Colonic mucosa (tissue), 4 donors: ENCODE measurements around the gene RBM15B. TPM values are rescaled to one million over a fixed set of nuclear protein-coding genes. Genes with fewer than 3 reads are reported as not detected.

Experiments
- DNase-seq: peaks from one replicate; pipeline ENCODE4 v3.0.0-alpha.2; 2020
- H3K27ac ChIP-seq: fragments of 200-600 bp; one replicate; pipeline ENCODE4 v1.8.0; 2021
- H3K27me3 ChIP-seq: fragments of 200-600 bp; one replicate; pipeline ENCODE4 v1.8.0; 2021
- H3K36me3 ChIP-seq: fragments of 200-600 bp; one replicate; pipeline ENCODE4 v1.8.0; 2021
- H3K4me1 ChIP-seq: fragments of 200-600 bp; one replicate; pipeline ENCODE4 v1.8.0; 2021; ENCODE audit warnings: mild to moderate bottlenecking
- H3K4me3 ChIP-seq: fragments of 200-600 bp; one replicate; pipeline ENCODE4 v1.8.0; 2021
- H3K9ac ChIP-seq, 2 donors: one replicate each; pipeline ENCODE4 v1.7.0; 2013; ENCODE audit warnings: control low read depth in 2 of 2, low read depth in 2 of 2, low read length in 2 of 2
- H3K9me3 ChIP-seq: fragments of 200-600 bp; one replicate; pipeline ENCODE4 v1.8.0; 2021
- intact Hi-C: fragments of 100-400 bp; cut with DNase I; formaldehyde crosslinking; loops from one replicate; pipeline ENCODE4 v1.14.1; 2022
- total RNA-seq, 2 donors: library from RNA; stranded (reverse); fragmentation: NEBNext Ultra II Directional in 1 of 2; extraction: Animal tissue kit (Norgen Biotek cat#: 25700) in 1 of 2; gene quantifications; one replicate each; pipeline ENCODE4 v1.2.1, GENCODE V29; 2021
- TF ChIP-seq, protein P1 (sequence below): fragments of 200-600 bp; IDR thresholded peaks from one replicate; pipeline ENCODE4 v1.8.0; 2022; ENCODE audit warnings: antibody characterized with exemption, mild to moderate bottlenecking
- donor health status: healthy.
- donor health status: DM: no; HTN: no; CAD: no.
- donor health status: DM: no; HTN: no; CAD: no.

RBM15B gene
- total RNA-seq, 2 donors from 2014 or later: 31.8 to 35.4 TPM

DNA sequence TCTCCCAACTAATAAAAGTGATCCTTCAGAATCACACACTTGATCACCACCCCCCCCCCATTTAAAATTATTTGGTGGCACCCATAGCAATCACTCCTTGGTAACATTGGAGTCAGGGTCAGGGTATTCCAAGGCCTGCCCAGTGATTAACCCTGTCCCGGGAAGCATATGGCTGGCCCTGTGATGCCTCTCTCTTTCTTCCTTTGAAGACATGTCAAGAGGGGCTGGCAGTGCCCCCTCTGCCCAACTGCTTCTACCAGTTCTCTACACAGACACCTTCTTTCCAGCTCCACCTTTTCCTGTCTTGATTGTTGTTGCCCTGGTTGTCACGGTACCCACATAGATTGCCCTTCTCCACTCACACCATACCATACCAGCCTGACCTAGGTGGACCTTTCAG lies 36.9 kb upstream of the RBM15B start:
- H3K27ac ChIP-seq: no peak overlapping the region
- H3K4me3 ChIP-seq: no peak overlapping the region
- H3K9ac ChIP-seq: no peak overlapping the region
- no peak for DNase-seq
- H3K4me1 ChIP-seq: no peaks in the 10 kb centered on the region
- TF ChIP-seq, protein P1, sequence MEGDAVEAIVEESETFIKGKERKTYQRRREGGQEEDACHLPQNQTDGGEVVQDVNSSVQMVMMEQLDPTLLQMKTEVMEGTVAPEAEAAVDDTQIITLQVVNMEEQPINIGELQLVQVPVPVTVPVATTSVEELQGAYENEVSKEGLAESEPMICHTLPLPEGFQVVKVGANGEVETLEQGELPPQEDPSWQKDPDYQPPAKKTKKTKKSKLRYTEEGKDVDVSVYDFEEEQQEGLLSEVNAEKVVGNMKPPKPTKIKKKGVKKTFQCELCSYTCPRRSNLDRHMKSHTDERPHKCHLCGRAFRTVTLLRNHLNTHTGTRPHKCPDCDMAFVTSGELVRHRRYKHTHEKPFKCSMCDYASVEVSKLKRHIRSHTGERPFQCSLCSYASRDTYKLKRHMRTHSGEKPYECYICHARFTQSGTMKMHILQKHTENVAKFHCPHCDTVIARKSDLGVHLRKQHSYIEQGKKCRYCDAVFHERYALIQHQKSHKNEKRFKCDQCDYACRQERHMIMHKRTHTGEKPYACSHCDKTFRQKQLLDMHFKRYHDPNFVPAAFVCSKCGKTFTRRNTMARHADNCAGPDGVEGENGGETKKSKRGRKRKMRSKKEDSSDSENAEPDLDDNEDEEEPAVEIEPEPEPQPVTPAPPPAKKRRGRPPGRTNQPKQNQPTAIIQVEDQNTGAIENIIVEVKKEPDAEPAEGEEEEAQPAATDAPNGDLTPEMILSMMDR: no peak
- no peaks in the 10 kb centered on the region for H3K9me3 ChIP-seq
- no peaks in the 10 kb centered on the region for H3K36me3 ChIP-seq
- intact Hi-C loops: no loop called here
- H3K27me3 ChIP-seq: no peaks in the 10 kb centered on the region

DNA sequence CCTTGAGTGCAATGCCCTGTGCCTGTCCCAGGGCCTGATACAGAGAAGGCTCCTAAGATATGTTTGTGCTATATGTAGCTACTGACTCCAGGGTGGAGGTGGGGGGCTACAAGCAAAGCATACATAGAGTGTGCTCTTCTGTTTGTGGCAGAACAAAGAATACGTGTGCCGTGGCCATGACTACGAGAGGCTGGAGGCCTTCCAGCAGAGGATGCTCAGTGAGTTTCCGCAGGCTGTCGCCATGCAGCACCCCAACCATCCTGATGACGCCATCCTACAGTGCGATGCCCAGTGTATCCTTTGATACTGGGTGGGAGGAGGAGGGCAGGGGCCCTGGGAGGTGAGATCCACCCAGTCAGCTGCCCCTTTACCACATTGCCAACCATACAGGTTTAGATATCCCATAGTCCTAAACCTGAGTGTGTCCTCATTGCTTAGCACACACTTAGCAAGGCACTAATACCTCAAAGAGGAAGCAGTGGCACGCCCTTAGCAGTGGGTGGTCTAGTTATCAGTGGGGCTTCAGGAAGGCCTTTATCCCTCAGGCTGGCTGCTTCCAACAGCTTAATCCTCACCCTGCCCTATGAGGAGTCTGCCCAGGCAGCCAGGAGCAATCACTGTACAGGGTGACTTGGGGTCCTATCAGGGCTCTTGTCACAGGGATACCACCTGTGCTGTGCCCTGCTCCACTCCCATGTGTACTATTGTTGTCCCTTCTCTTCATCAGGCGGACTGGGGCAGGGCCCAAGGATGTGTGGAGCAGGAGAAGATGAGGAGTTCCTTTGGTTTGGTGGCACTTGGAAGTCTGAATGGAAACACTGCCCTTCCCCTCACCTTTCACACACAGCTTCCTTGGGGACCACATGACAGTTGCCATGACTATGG lies 36.1 kb upstream of the RBM15B start:
- intact Hi-C loops: no loop called here
- no peak overlapping the region for H3K27ac ChIP-seq

GRCh38 chr3:51355891-51356578 lies 35.0 kb upstream of the RBM15B start:
- H3K4me1 ChIP-seq: no peaks in the 10 kb centered on the region
- no peak overlapping the region for H3K27ac ChIP-seq
- intact Hi-C loops: no loop called here
- H3K4me3 ChIP-seq: no peak overlapping the region
- no peak for DNase-seq
- H3K36me3 ChIP-seq: no peaks in the 10 kb centered on the region
- no peak overlapping the region for H3K9ac ChIP-seq
- no peaks in the 10 kb centered on the region for H3K27me3 ChIP-seq
- TF ChIP-seq, protein P1: no peak
- H3K9me3 ChIP-seq: no peaks in the 10 kb centered on the region

More for the DNA sequence above, 36.1 kb upstream of the RBM15B start:
- Histone ChIP-seq H3K9ac (no peak overlapping the region), H3K9me3 (no peaks in the 10 kb centered on the region), H3K27me3 (no peaks in the 10 kb centered on the region), H3K36me3 (no peaks in the 10 kb centered on the region), H3K4me3 (no peak overlapping the region), H3K4me1 (no peaks in the 10 kb centered on the region)
- TF ChIP-seq, protein P1: no peak
- DNase-seq: no peak

- intact Hi-C loops: no loop called here
- TF ChIP-seq, protein P1: no peak
- H3K27me3 ChIP-seq: no peaks in the 10 kb centered on the region
- no peak overlapping the region for H3K4me3 ChIP-seq
- DNase-seq: no peak
- no peaks in the 10 kb centered on the region for H3K4me1 ChIP-seq
- no peaks in the 10 kb centered on the region for H3K9me3 ChIP-seq
- no peaks in the 10 kb centered on the region for H3K36me3 ChIP-seq
- H3K27ac ChIP-seq: no peak overlapping the region
- no peak overlapping the region for H3K9ac ChIP-seq
Measured at GRCh38 chr3:51357856-51358255, 33.2 kb upstream of the RBM15B start.

GRCh38 chr3:51358981-51359380 lies 32.1 kb upstream of the RBM15B start:
- Histone ChIP-seq H3K4me3 (no peak overlapping the region), H3K9ac (no peak overlapping the region)
- no peak for DNase-seq

More at GRCh38 chr3:51358981-51359380, 32.1 kb upstream of the RBM15B start:
- H3K36me3 ChIP-seq: no peaks in the 10 kb centered on the region
- H3K9me3 ChIP-seq: no peaks in the 10 kb centered on the region
- TF ChIP-seq, protein P1: no peak
- H3K27me3 ChIP-seq: no peaks in the 10 kb centered on the region
- intact Hi-C loops: no loop called here
- H3K4me1 ChIP-seq: no peaks in the 10 kb centered on the region
- no peak overlapping the region for H3K27ac ChIP-seq
